ENCODE data around the gene EYS. TPM values are rescaled to one million over a fixed set of nuclear protein-coding genes. Genes with fewer than 3 reads are reported as not detected.

EYS gene
- total RNA-seq, 2 experiments from 2014 or later = not detected

DNA sequence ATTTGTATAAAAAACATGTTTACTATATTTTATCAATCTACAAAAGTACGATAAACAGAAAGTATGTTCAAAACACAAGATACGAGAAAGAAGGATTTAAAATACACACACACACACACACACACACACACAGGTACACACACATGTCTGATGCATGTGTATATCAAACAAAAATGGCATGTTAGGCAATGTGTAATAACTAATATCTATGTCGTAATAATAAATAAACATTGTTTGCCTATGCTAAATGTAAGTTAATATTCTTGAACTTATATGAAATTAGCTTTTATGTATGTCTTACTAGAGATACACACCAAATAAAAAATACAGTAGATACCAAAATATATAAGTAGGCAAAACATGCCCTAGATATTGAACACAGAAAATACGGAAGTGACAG, 894.9 kb downstream of the EYS start:
- CTCF ChIA-PET = no interaction called here
- Mint-ChIP-seq H3K36me3 (no peaks in the 10 kb centered on the region), H3K27ac (no peak overlapping the region), H3K4me3 (no peak overlapping the region), H3K9me3 (ENCODE audit: low read depth) (peaks cover 3% of the 10 kb centered on the region), H3K27me3 (no peaks in the 10 kb centered on the region), H3K4me1 (no peaks in the 10 kb centered on the region)
- DNase-seq = no peak
- ATAC-seq = no peak

DNA sequence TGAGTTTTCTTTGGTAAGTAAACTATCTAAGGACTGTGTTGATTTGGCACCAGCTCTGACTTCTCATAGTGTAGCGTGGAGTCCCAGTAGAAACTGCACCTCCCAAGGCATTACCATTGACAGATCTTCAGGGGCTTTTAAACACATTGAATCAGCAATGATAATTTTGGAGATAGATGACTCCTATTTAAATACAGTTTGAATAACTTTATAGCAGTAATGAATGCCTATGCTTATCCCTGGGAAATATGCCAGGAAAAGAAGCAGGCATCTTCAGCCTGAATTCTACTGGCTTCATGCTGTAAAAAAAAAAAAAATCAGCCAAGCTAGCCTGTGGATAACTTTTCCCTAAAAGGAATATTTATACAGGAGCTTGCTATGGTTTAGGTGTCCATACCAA, 895.9 kb downstream of the EYS start:
- Mint-ChIP-seq H3K4me1 (no peaks in the 10 kb centered on the region), H3K27ac (no peak overlapping the region), H3K4me3 (no peak overlapping the region), H3K36me3 (no peaks in the 10 kb centered on the region), H3K9me3 (ENCODE audit: low read depth) (no peaks in the 10 kb centered on the region), H3K27me3 (no peaks in the 10 kb centered on the region)
- DNase-seq (no peak), ATAC-seq (no peak)
- CTCF ChIA-PET = no interaction called here

DNA sequence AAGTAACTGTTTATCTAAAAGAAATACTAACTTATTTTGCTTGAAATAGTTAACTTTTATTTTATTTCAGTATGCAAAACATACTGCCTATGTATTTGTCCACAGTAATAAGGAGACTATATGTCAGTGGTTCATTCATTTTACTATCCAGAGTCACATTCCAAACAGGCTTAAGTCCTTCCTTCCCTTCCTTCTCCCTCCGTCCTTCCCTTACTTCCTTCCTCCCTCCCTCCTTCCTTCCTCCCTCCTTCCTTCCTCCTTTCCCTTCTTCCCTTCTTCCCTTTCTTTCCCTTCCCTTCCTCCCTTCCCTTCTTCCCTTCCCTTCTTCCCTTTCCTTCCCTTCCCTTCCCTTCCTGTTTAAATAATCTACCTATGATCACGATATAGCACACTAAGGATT, 899.2 kb downstream of the EYS start:
- no peak for DNase-seq
- Mint-ChIP-seq H3K4me1 (no peaks in the 10 kb centered on the region), H3K4me3 (no peak overlapping the region), H3K27me3 (no peaks in the 10 kb centered on the region), H3K9me3 (ENCODE audit: low read depth) (no peaks in the 10 kb centered on the region), H3K36me3 (no peaks in the 10 kb centered on the region), H3K27ac (no peak overlapping the region)
- CTCF ChIA-PET = no interaction called here
- no peak for ATAC-seq

DNA sequence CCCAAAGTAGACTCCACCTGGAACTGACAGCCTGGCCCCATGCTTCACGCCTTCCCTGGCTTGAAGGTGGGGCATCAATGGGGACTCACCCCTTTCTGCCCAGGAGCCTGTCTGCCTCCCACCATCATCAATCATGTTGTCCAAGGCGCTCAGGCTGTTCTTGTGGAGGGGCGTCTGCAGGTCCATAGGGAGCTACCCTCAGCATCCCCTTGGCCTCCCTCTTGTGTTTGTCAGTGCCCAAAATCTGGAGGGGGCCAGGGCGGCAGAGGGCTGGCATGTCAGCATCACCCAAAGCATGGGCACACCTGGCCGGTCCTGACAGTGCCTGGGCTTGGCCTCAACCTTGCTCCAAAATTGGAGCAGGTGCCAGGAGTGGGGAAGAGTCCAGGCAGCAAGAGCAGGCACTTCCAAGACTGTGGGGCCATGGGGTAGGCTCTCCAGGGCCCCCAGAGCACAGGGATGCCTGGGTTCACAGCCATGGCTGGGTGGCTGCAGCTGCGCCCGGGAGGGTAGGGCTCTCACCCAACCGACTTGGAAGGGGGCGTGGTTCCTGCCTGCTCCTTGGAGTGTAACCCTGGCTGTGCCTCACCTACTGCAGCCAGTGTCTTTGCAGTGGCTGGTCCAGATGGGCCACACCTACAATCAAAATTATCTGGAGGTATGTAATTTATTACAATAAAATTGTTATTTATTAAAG, 903.4 kb downstream of the EYS start:
- no peak for ATAC-seq

DNA sequence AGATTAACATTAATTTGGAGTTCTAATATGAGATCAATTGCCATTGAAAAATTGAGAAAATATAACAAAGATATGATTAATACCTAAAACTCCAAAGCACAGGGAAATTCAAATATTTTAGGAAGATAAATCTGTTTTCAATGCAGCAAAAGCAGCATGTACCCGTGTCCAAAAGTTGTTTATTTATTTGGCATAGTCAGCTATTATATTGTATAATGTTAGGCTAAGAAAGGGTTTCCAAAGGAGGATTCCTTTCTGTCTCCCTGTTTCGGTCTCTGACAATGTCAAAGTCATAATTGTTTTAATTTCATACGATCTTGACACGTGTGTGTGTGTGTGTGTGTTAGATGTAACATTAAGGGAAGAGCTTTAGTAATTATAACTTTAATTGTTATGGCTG, 914.5 kb downstream of the EYS start:
- Mint-ChIP-seq H3K27me3 (no peaks in the 10 kb centered on the region), H3K4me1 (no peaks in the 10 kb centered on the region), H3K9me3 (ENCODE audit: low read depth) (peaks cover 2% of the 10 kb centered on the region), H3K4me3 (no peak overlapping the region), H3K27ac (no peak overlapping the region), H3K36me3 (no peaks in the 10 kb centered on the region)
- no peak for DNase-seq
- ATAC-seq = no peak
- CTCF ChIA-PET = no interaction called here

More for the DNA sequence above, 903.4 kb downstream of the EYS start:
- Mint-ChIP-seq H3K27ac (no peak overlapping the region), H3K4me1 (no peaks in the 10 kb centered on the region), H3K9me3 (ENCODE audit: low read depth) (no peaks in the 10 kb centered on the region), H3K27me3 (no peaks in the 10 kb centered on the region), H3K36me3 (no peaks in the 10 kb centered on the region), H3K4me3 (no peak overlapping the region)
- CTCF ChIA-PET = no interaction called here
- DNase-seq = no peak

DNA sequence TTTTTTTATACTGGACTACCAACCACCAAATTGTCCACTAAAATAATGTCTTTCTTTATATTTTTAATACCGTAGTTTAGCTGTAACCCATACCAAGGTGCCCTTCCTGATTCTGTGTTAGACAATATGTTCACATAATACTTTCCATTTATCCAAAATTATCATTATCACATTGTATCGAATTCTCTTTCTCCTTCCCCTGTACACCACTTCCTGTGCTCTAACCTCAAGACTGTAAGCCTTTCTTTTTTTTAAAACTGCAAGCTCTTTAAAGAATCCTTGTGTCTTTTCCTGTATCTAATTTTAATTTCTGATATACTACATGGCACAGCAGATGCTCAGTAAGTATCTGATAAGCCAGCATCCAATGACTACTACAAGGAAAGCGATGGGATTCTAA, 917.5 kb downstream of the EYS start:
- Mint-ChIP-seq H3K9me3 (ENCODE audit: low read depth) (no peaks in the 10 kb centered on the region), H3K27me3 (no peaks in the 10 kb centered on the region), H3K27ac (no peak overlapping the region), H3K4me1 (no peaks in the 10 kb centered on the region), H3K4me3 (no peak overlapping the region), H3K36me3 (no peaks in the 10 kb centered on the region)
- CTCF ChIA-PET = no interaction called here
- ATAC-seq = no peak
- DNase-seq = no peak

DNA sequence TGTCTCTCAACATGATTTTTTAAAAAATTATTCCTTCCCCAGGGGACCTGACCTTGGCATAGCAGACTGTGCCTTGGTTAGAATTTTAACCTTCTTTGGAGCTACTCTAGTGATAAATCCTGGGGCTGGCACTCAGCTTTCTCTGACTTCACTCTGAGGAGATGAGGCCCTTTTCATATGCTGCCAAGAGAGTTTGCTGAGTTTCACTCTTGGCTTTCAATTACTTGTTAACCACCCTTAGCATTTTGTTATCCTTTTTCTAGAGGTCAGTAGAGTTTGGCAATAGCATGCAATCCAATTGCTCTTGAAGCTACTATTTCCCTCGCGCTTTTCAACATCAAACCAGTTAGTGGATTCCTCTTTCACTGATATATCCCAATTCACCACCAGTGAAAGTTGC, 920.3 kb downstream of the EYS start:
- H3K4me3 Mint-ChIP-seq = no peak overlapping the region
- no peak overlapping the region for H3K27ac Mint-ChIP-seq
- CTCF ChIA-PET = no interaction called here
- ATAC-seq (no peak), DNase-seq (no peak)
- no peaks in the 10 kb centered on the region for H3K9me3 Mint-ChIP-seq (ENCODE audit: low read depth)
- H3K36me3 Mint-ChIP-seq = no peaks in the 10 kb centered on the region
- no peaks in the 10 kb centered on the region for H3K4me1 Mint-ChIP-seq
- H3K27me3 Mint-ChIP-seq = no peaks in the 10 kb centered on the region

DNA sequence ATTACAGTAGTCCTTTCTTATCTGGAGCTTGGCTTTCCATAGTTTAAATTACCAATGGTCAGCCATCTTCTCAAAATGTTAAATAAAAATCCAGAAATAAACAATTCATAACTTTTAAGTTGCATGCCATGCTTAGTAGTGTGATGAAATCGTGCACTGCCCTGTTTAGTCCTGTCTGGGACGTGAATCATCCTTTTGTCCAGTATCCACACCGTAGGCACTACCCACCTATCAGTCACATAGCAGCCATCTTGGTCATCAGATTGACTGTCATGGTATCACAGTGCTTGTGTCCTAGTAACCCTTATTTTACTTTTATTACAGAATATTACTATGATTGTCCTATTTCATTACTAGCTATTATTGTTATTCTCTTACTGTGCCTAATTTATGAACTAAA, 924.1 kb downstream of the EYS start:
- ATAC-seq (no peak), DNase-seq (no peak)
- CTCF ChIA-PET = no interaction called here
- Mint-ChIP-seq H3K4me3 (no peak overlapping the region), H3K27me3 (no peaks in the 10 kb centered on the region), H3K9me3 (ENCODE audit: low read depth) (peaks cover 3% of the 10 kb centered on the region), H3K27ac (no peak overlapping the region), H3K4me1 (no peaks in the 10 kb centered on the region), H3K36me3 (no peaks in the 10 kb centered on the region)

DNA sequence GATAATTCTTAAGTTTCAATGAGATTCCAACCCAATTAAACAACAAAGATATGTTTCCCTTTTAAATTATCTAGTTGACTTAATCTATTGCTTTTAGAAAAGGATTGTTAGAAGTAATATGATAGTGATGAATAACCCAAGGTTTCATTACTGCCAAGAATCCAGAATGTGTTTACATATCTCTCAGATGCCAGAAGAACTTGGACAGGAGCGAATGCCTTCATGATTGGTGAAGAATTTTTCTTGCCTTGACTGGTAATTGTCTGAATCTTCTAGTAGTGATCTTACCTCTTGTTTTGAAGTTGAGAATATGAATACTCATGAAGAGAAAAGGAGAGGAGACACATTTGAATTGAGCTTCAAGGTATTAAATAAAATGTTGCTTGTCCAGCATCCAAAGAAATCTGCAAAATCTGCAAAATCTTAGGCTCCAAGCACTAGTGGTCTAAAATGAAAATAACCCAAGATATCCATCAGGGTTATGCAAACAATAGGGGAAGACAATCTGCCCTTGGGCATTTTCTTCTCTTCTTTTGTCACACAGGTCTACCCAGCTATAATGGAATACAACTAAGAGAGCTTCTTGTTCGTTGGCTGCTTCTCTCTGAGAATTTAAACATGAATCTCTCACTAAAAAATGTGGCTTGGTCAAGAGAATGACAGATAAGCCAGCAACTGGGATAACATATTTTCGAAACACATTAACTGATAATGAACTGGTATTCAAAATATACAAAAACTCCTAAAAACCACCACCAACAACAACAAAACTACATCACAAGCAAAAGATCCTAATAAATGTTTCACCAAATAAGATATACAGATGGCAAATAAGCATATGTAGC, 928.9 kb downstream of the EYS start:
- no peak overlapping the region for H3K4me3 Mint-ChIP-seq
- H3K27ac Mint-ChIP-seq = no peak overlapping the region
- H3K36me3 Mint-ChIP-seq = no peaks in the 10 kb centered on the region
- ATAC-seq = no peak
- H3K9me3 Mint-ChIP-seq (ENCODE audit: low read depth) = peaks cover 6% of the 10 kb centered on the region
- H3K27me3 Mint-ChIP-seq = no peaks in the 10 kb centered on the region
- CTCF ChIA-PET = no interaction called here
- no peak for DNase-seq
- H3K4me1 Mint-ChIP-seq = no peaks in the 10 kb centered on the region

DNA sequence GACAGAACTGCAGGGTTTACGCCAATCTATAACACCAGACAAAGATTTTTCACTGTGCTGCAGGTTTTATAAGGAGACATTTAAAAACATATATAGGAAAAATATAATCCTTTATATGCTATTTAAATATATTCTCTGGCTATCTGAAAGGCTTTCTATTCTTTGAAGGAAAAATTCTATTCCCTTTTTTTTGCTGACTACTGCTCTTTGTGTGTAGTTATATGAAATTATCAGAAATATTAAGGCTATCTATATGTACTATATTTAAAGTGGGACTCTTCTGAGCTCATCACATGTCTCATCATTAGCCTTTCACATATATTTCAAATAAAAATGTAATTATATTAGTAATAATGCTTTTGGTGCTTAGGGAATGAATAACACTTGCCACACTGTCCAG, 930.7 kb downstream of the EYS start:
- DNase-seq (no peak), ATAC-seq (no peak)
- CTCF ChIA-PET = no interaction called here
- Mint-ChIP-seq H3K36me3 (no peaks in the 10 kb centered on the region), H3K27ac (no peak overlapping the region), H3K4me3 (no peak overlapping the region), H3K4me1 (no peaks in the 10 kb centered on the region), H3K9me3 (ENCODE audit: low read depth) (peaks cover 9% of the 10 kb centered on the region), H3K27me3 (no peaks in the 10 kb centered on the region)

DNA sequence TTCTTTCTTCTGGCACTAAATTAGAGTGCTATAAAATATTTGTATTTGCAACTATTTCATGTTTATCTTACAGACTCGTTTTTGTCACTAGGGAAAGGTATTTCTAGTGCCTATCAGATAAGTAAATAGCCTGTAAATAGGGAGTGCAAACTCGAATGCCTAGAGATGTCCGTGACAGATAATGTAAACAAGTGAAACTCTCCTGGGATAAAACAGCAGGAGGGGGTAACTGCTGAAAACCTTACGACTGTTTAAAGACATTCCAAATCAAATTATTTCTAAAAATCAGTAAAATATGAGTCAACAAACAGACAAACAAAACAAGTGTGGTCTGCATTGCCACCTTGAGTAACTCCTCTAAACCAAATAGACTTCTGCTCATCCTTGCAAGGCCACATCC, 932.1 kb downstream of the EYS start:
- no peak for DNase-seq
- Mint-ChIP-seq H3K9me3 (ENCODE audit: low read depth) (peaks cover 9% of the 10 kb centered on the region), H3K4me3 (no peak overlapping the region), H3K27me3 (no peaks in the 10 kb centered on the region), H3K36me3 (no peaks in the 10 kb centered on the region), H3K4me1 (no peaks in the 10 kb centered on the region), H3K27ac (no peak overlapping the region)
- CTCF ChIA-PET = no interaction called here
- no peak for ATAC-seq

DNA sequence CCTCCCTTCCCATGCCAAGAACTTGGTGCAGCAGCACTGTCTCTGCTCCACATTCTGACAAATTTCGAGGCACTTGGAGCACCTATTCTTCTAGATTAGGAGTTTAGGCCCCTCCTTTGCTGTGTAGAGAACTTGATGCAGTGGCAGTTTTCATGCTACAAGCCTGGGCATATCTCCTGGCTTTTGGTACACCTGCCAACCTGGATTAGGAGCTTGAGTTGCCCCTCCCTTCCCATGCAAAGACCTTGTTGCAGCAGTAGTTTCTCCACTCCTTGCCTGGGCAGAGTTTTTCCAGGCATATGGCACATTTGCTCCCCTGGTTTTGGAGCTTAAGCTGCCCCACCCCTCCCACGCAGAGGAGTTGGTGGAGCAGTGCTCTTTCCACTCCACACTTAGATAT, 956.1 kb downstream of the EYS start:
- H3K9me3 Mint-ChIP-seq (ENCODE audit: low read depth) = peaks cover 7% of the 10 kb centered on the region
- no peaks in the 10 kb centered on the region for H3K4me1 Mint-ChIP-seq
- no peaks in the 10 kb centered on the region for H3K36me3 Mint-ChIP-seq
- ATAC-seq = no peak
- no peak overlapping the region for H3K4me3 Mint-ChIP-seq
- DNase-seq = no peak
- no peaks in the 10 kb centered on the region for H3K27me3 Mint-ChIP-seq
- no peak overlapping the region for H3K27ac Mint-ChIP-seq
- CTCF ChIA-PET = no interaction called here

DNA sequence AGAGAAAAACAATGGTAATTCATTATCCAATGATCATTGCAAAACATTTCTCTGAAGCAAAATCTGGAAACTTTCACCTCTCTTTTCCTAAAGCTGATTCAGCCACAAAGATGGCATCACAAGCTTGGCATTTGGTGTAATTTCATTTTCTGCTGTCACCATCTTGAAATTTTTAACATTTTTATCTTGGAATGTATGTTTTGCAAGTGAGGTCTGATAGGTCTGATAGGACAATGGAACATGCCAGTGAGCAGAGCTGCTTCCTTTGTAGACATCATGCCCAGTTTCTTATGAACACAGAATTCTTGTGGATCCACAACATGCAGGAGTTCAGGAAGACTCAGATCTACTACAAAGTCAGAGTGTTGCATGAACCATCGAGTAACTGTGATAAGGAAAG, 969.6 kb downstream of the EYS start:
- Mint-ChIP-seq H3K36me3 (no peaks in the 10 kb centered on the region), H3K27me3 (no peaks in the 10 kb centered on the region), H3K4me3 (no peak overlapping the region), H3K4me1 (no peaks in the 10 kb centered on the region), H3K27ac (no peak overlapping the region), H3K9me3 (ENCODE audit: low read depth) (peaks cover 4% of the 10 kb centered on the region)
- DNase-seq = no peak
- no peak for ATAC-seq
- CTCF ChIA-PET = no interaction called here

DNA sequence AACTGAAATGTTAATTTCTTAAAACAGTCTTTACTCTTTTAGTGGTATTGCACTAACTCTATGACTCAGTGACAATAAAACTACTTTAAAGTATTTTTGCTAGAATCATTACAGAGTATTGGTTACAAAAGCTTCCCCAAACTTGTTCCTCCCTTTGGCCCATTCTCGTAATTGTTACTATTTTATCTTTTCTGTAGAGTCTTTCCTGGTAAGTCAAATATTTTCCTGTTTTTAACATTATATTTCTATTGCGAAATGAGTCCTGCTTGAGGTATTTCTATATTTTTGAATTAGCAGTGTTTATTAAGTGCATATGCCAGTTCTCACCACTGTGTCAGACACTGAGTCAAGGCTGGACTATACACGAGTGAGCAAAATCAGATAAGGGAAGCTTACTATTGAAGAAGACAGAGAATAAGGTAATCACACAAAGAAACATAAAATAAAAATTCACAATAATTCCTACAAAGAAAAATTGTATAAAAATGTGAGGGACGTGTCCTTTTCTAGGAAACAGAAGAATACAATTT, 970.5 kb downstream of the EYS start:
- ATAC-seq = no peak
- H3K27me3 Mint-ChIP-seq = no peaks in the 10 kb centered on the region
- no peak overlapping the region for H3K27ac Mint-ChIP-seq
- DNase-seq = no peak
- no peaks in the 10 kb centered on the region for H3K4me1 Mint-ChIP-seq
- peaks cover 3% of the 10 kb centered on the region for H3K9me3 Mint-ChIP-seq (ENCODE audit: low read depth)
- CTCF ChIA-PET = no interaction called here
- no peak overlapping the region for H3K4me3 Mint-ChIP-seq
- no peaks in the 10 kb centered on the region for H3K36me3 Mint-ChIP-seq
